Measurements from ENCODE around the gene ARF6.
"Not testable (repeated sequence)": the region's sequence is repeated elsewhere in the genome, so short reads cannot be mapped to it uniquely, and the experiment has no call there.

ARF6 gene

GRCh38 chr14:49909016-49909415 is 16.1 kb downstream of the ARF6 start:
- ATAC-seq = no peak

GRCh38 chr14:49915085-49915484 is 22.2 kb downstream of the ARF6 start:
- no peak for ATAC-seq

- ATAC-seq = no peak
Measured at GRCh38 chr14:49918706-49919105, 25.8 kb downstream of the ARF6 start.

- ATAC-seq = no peak
Measured at GRCh38 chr14:49919825-49920659, 27.2 kb downstream of the ARF6 start.

- no peak for ATAC-seq
Measured at GRCh38 chr14:49920935-49921334, 28.1 kb downstream of the ARF6 start.

GRCh38 chr14:49921401-49921800 is 28.5 kb downstream of the ARF6 start:
- no peak for ATAC-seq

- no peak for ATAC-seq
Measured at GRCh38 chr14:49923442-49923841, 30.6 kb downstream of the ARF6 start.

GRCh38 chr14:49923881-49924280 is 31.0 kb downstream of the ARF6 start:
- ATAC-seq = no peak

- no peak for ATAC-seq
Measured at GRCh38 chr14:49924852-49925251, 32.0 kb downstream of the ARF6 start.

- no peak for ATAC-seq
Measured at GRCh38 chr14:49926803-49927202, 33.9 kb downstream of the ARF6 start.

- no peak for ATAC-seq
Measured at GRCh38 chr14:49928015-49928414, 35.1 kb downstream of the ARF6 start.

GRCh38 chr14:49930720-49931119 is 37.8 kb downstream of the ARF6 start:
- no peak for ATAC-seq

- no peak for ATAC-seq
Measured at GRCh38 chr14:49931523-49931922, 38.6 kb downstream of the ARF6 start.

GRCh38 chr14:49933128-49933527 is 40.2 kb downstream of the ARF6 start:
- ATAC-seq = no peak

GRCh38 chr14:49933704-49934103 is 40.8 kb downstream of the ARF6 start:
- no peak for ATAC-seq

- no peak for ATAC-seq
Measured at GRCh38 chr14:49934646-49935045, 41.8 kb downstream of the ARF6 start.

GRCh38 chr14:49935526-49935925 is 42.6 kb downstream of the ARF6 start:
- ATAC-seq = no peak

GRCh38 chr14:49936246-49936645 is 43.4 kb downstream of the ARF6 start:
- ATAC-seq = not testable (repeated sequence)

- ATAC-seq = not testable (repeated sequence)
Measured at GRCh38 chr14:49936882-49937281, 44.0 kb downstream of the ARF6 start.

GRCh38 chr14:49939215-49939614 is 46.3 kb downstream of the ARF6 start:
- ATAC-seq = not testable (repeated sequence)

GRCh38 chr14:49939884-49940510 is 47.1 kb downstream of the ARF6 start:
- no peak for ATAC-seq

- no peak for ATAC-seq
Measured at GRCh38 chr14:49940808-49941421, 48.0 kb downstream of the ARF6 start.

- no peak for ATAC-seq
Measured at GRCh38 chr14:49942090-49942489, 49.2 kb downstream of the ARF6 start.

- ATAC-seq = no peak
Measured at GRCh38 chr14:49944501-49944900, 51.6 kb downstream of the ARF6 start.

All from activated CD4-positive, CD25-positive, alpha-beta regulatory T cell treated with anti-CD3 and anti-CD28 coated beads, Interleukin-2, amount 50 U/mL, for 24 hours (primary cell).